ENCODE results near the gene HOXC4. TPM values are rescaled to one million over a fixed set of nuclear protein-coding genes. Genes with fewer than 3 reads are reported as not detected.
"Not testable (repeated sequence)": the region's sequence is repeated elsewhere in the genome, so short reads cannot be mapped to it uniquely, and the experiment has no call there.

The HOXC4 gene
- polyA plus RNA-seq, 3 donors, result 44.4 to 62.9 (median 46.7) TPM

- peak; percentile 82 for DNase-seq
These were observed 16.0 kb upstream of the HOXC4 start for GRCh38 chr12:54037360-54038283.

GRCh38 chr12:54038284-54038870, 15.3 kb upstream of the HOXC4 start:
- DNase-seq, result no peak

GRCh38 chr12:54038871-54039414, 14.7 kb upstream of the HOXC4 start:
- DNase-seq, result no peak

- peak; percentile 80 for DNase-seq
These were observed 14.1 kb upstream of the HOXC4 start for GRCh38 chr12:54039417-54040147.

GRCh38 chr12:54040148-54040494, 13.5 kb upstream of the HOXC4 start:
- DNase-seq, result no peak

- DNase-seq, result no peak
These were observed 13.0 kb upstream of the HOXC4 start for GRCh38 chr12:54040648-54041047.

- no peak for DNase-seq
These were observed 12.4 kb upstream of the HOXC4 start for GRCh38 chr12:54041097-54041690.

- DNase-seq, result not testable (repeated sequence)
These were observed 11.6 kb upstream of the HOXC4 start for GRCh38 chr12:54042033-54042432.

GRCh38 chr12:54042970-54043853, 10.4 kb upstream of the HOXC4 start:
- no peak for DNase-seq

- no peak for DNase-seq
These were observed 9.1 kb upstream of the HOXC4 start for GRCh38 chr12:54044425-54045103.

GRCh38 chr12:54045401-54045800, 8.2 kb upstream of the HOXC4 start:
- DNase-seq, result no peak

GRCh38 chr12:54045868-54046521, 7.6 kb upstream of the HOXC4 start:
- DNase-seq, result no peak

GRCh38 chr12:54046809-54047159, 6.9 kb upstream of the HOXC4 start:
- DNase-seq, result no peak

GRCh38 chr12:54047160-54047963, 6.3 kb upstream of the HOXC4 start:
- DNase-seq, result no peak

- DNase-seq, result no peak
These were observed 5.7 kb upstream of the HOXC4 start for GRCh38 chr12:54047964-54048303.

GRCh38 chr12:54048406-54049093, 5.1 kb upstream of the HOXC4 start:
- DNase-seq, result no peak

GRCh38 chr12:54049108-54049507, 4.5 kb upstream of the HOXC4 start:
- no peak for DNase-seq

GRCh38 chr12:54050482-54050810, 3.2 kb upstream of the HOXC4 start:
- no peak for DNase-seq

Measured in renal pelvis (tissue), 4 donors.